SU-DHL-6 (cell line): ENCODE results near the gene AP3D1.
"Not testable (repeated sequence)": the region's sequence is repeated elsewhere in the genome, so short reads cannot be mapped to it uniquely, and the experiment has no call there.

ENCODE experiments used
- EZH2phosphoT487 ChIP-seq: fragments of 200-600 bp; sonication (generic), shearing (Covaris generic); conservative IDR thresholded peaks from 2 replicates; pipeline ENCODE4 v1.6.1; 2018; ENCODE audit warnings: mild to moderate bottlenecking, antibody characterized with exemption, low read length, moderate library complexity, mixed read lengths
- TF ChIP-seq, protein P1 (sequence below): fragments of 200-600 bp; sonication (generic); IDR thresholded peaks from one replicate; pipeline ENCODE4 v1.5.1; 2017; ENCODE audit warnings: antibody characterized with exemption, mild to moderate bottlenecking, low read length, moderate library complexity; ENCODE audit not compliant: insufficient read depth, poor library complexity, severe bottlenecking

GRCh38 chr19:2131012-2131975 lies 20.1 kb downstream of the AP3D1 start:
- TF ChIP-seq, protein P1, sequence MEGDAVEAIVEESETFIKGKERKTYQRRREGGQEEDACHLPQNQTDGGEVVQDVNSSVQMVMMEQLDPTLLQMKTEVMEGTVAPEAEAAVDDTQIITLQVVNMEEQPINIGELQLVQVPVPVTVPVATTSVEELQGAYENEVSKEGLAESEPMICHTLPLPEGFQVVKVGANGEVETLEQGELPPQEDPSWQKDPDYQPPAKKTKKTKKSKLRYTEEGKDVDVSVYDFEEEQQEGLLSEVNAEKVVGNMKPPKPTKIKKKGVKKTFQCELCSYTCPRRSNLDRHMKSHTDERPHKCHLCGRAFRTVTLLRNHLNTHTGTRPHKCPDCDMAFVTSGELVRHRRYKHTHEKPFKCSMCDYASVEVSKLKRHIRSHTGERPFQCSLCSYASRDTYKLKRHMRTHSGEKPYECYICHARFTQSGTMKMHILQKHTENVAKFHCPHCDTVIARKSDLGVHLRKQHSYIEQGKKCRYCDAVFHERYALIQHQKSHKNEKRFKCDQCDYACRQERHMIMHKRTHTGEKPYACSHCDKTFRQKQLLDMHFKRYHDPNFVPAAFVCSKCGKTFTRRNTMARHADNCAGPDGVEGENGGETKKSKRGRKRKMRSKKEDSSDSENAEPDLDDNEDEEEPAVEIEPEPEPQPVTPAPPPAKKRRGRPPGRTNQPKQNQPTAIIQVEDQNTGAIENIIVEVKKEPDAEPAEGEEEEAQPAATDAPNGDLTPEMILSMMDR, result not testable (repeated sequence)
- TF ChIP-seq EZH2phosphoT487, result not testable (repeated sequence)
